Breast epithelium (tissue), 4 donors: ENCODE measurements around the gene RCOR3. TPM values are rescaled to one million over a fixed set of nuclear protein-coding genes. Genes with fewer than 3 reads are reported as not detected.
"Not testable (repeated sequence)": the region's sequence is repeated elsewhere in the genome, so short reads cannot be mapped to it uniquely, and the experiment has no call there.

Experiments
- DNase-seq, 2 donors: peaks; one replicate each; pipeline ENCODE4 v3.0.0-alpha.2; 2019; ENCODE audit warnings: low spot score in 2 of 2
- H3K27ac ChIP-seq, 2 donors: fragments of 200-600 bp; sonication (generic) in 1 of 2; one replicate each; pipeline ENCODE4 v1.5.1; 2016 to 2019; ENCODE audit warnings: mild to moderate bottlenecking in 1 of 2
- H3K27me3 ChIP-seq, 2 donors: fragments of 200-600 bp; sonication (generic) in 1 of 2; one replicate each; pipeline versions ENCODE4 v1.5.1 to v1.6.0; 2017 to 2019; ENCODE audit warnings: control low read depth in 1 of 2, mild to moderate bottlenecking in 1 of 2
- H3K36me3 ChIP-seq: fragments of 200-600 bp; one replicate; pipeline ENCODE4 v1.5.1; 2019
- H3K4me1 ChIP-seq, 2 donors: fragments of 200-600 bp; sonication (generic); one replicate each; pipeline ENCODE4 v1.5.1; 2016 to 2019; ENCODE audit warnings: control low read depth in 1 of 2
- H3K4me3 ChIP-seq, 3 donors: fragments of 200-600 bp; sonication (generic); 1 replicate in 2 of 3; 2 replicates in 1 of 3; pipeline ENCODE4 v1.5.1; 2016 to 2019; ENCODE audit warnings: mild to moderate bottlenecking in 3 of 3, moderate library complexity in 2 of 3
- H3K9me3 ChIP-seq, 2 donors: fragments of 200-600 bp; sonication (generic) in 1 of 2; one replicate each; pipeline ENCODE4 v1.5.1; 2016 to 2019; ENCODE audit warnings: control low read depth in 1 of 2
- CTCF ChIP-seq, 3 donors: fragments of 450-650 bp; IDR thresholded peaks; one replicate each; pipeline ENCODE4 v1.5.1; 2016 to 2017; ENCODE audit warnings: antibody characterized with exemption in 3 of 3, mild to moderate bottlenecking in 3 of 3, moderate library complexity in 3 of 3
- POLR2A ChIP-seq: fragments of 450-650 bp; IDR thresholded peaks from one replicate; pipeline ENCODE4 v1.6.1; 2016; ENCODE audit warnings: antibody characterized with exemption, mild to moderate bottlenecking, moderate library complexity
- POLR2AphosphoS5 ChIP-seq, 3 donors: sonication (generic); formaldehyde crosslinking; IDR thresholded peaks; one replicate each; pipeline ENCODE4 v1.6.1; 2017; ENCODE audit warnings: antibody characterized with exemption in 3 of 3
- intact Hi-C: fragments of 100-400 bp; cut with DNase I; formaldehyde crosslinking; loops from one replicate; pipeline ENCODE4 v1.15.1; 2023; ENCODE audit warnings: low total_unique reads
- total RNA-seq, 3 donors: library from RNA; depleted of rRNA; stranded (reverse); fragments of >200 nt; gene quantifications; one replicate each; pipeline ENCODE4 v1.1.0, GENCODE V29; 2016

RCOR3 gene
- total RNA-seq, 3 donors from 2014 or later = 45.9 to 107 (median 62.6) TPM

GRCh38 chr1:211257826-211258225 lies 1.3 kb upstream of the RCOR3 start:
- intact Hi-C loops = no loop called here
- peak overlapping the region; percentile 97 to 99 for H3K27ac ChIP-seq

GRCh38 chr1:211258310-211258755 lies 833 bp upstream of the RCOR3 start:
- intact Hi-C loops = no loop called here
- H3K4me1 ChIP-seq = peaks cover 0 to 5% of the 10 kb centered on the region in 2 donors
- peak overlapping the region; percentile 97 to 99 for H3K27ac ChIP-seq
- no peak for TF ChIP-seq POLR2AphosphoS5 (IDR thresholded peaks at IDR 0.05)
- no peak for TF ChIP-seq CTCF (IDR thresholded peaks at IDR 0.05)
- TF ChIP-seq POLR2A = no peak
- peak overlapping the region; percentile 86 to 97 (median 95) for H3K4me3 ChIP-seq
- no peaks in the 10 kb centered on the region for H3K9me3 ChIP-seq
- H3K27me3 ChIP-seq = no peaks in the 10 kb centered on the region
- DNase-seq = peak; percentile 78 to 86
- no peaks in the 10 kb centered on the region for H3K36me3 ChIP-seq

More at GRCh38 chr1:211257826-211258225, 1.3 kb upstream of the RCOR3 start:
- Histone ChIP-seq H3K36me3 (no peaks in the 10 kb centered on the region), H3K9me3 (no peaks in the 10 kb centered on the region), H3K4me3 (peak overlapping the region; percentile 86 to 97 (median 95)), H3K4me1 (peaks cover 0 to 5% of the 10 kb centered on the region in 2 donors), H3K27me3 (no peaks in the 10 kb centered on the region)
- TF ChIP-seq CTCF (IDR thresholded peaks at IDR 0.05) = no peak
- TF ChIP-seq POLR2A = no peak
- no peak for TF ChIP-seq POLR2AphosphoS5 (IDR thresholded peaks at IDR 0.05)
- DNase-seq = no peak

DNA sequence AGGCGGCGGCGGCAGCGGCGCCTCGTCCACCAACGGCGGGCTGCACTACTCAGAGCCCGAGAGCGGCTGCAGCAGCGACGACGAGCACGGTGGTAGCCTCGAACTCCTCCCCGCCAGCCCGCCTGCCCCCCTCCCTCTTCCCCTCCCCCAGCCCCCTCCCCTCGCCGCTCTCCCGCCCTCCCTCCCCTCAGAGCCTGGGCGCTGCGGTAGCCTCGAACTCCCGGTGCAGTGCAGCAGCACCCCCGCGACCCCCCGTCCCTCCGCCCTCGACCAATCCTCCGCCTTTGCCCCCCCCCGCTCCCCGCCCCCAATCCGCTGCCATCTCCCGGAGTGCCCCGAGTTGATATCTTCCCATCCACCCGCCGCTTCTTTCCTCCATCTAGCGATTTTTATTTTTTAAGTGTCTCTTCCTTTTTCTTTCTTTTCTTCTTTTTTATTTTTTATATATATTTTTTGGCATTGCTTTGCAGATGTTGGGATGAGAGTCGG lies 516 bp downstream of the RCOR3 start:
- H3K27me3 ChIP-seq = no peaks in the 10 kb centered on the region
- H3K36me3 ChIP-seq = no peaks in the 10 kb centered on the region
- no peaks in the 10 kb centered on the region for H3K9me3 ChIP-seq
- H3K27ac ChIP-seq = peak overlapping the region; percentile 97 to 99
- TF ChIP-seq POLR2AphosphoS5 (IDR thresholded peaks at IDR 0.05) (no peak), CTCF (IDR thresholded peaks at IDR 0.05) (no peak), POLR2A (no peak)
- H3K4me3 ChIP-seq = peak overlapping the region; percentile 86 to 97 (median 95)
- H3K4me1 ChIP-seq = peaks cover 0 to 5% of the 10 kb centered on the region in 2 donors
- intact Hi-C loops = loop anchor here (10.0 kb wide), 1 partner anchor 1475 kb away; the partner anchor contains the start of gene C1orf74
- peak; percentile 38 to 54 for DNase-seq

DNA sequence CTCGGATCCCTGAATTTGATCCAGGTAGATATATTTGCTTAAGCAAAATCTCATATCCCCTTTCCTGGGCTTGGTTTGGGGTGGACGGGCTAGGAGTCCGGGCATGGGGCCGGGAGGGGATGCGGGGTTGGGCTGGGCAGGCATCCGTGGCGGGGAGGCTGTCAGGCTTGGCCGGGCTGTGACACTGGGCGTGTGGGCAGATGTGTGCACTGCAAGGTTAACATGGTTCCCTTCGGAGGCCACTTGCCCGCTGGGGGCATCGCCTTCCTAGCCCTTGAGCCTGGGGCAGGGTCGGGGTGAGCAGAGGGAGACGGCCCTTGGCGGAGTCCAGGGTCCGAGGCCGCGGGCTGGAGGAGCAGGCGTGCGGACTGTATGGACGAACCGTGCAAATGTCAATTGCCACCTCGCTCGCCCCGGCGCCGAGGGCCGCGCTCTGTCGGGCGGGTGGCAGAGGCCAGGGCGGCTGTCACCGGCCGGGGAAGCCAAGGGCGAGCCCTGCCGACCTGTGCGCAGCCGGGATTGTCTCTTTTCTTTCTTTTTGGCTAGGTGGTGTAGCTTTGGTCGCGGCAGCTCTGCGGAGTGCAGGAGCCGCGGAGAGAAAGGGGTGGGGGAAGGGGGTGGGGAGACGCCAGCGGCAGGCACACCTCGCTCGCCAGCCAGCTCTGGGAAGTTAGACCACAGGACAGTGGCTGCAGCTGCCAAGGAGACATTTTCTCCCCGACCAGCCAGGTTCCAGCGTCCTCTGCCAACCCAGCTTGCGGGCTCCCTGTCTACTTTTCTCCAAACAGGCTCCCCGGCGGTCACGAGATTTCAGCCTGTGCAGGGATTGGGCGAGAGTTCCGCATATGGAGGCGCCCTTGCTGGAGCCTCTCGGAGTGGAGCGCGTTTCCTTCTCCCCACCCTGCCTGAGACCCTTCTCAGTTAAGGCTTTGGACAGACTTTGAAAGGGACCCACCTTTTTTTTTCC lies 1.3 kb downstream of the RCOR3 start:
- DNase-seq = peak; percentile 85 to 87
- H3K4me1 ChIP-seq = peaks cover 0 to 5% of the 10 kb centered on the region in 2 donors
- TF ChIP-seq POLR2A = no peak
- TF ChIP-seq POLR2AphosphoS5 (IDR thresholded peaks at IDR 0.05) = peak in 1 of 3 donors; percentile 37
- H3K4me3 ChIP-seq = peak overlapping the region; percentile 86 to 97 (median 95)
- H3K27ac ChIP-seq = peak overlapping the region; percentile 87 to 97
- no peaks in the 10 kb centered on the region for H3K9me3 ChIP-seq
- H3K27me3 ChIP-seq = no peaks in the 10 kb centered on the region
- intact Hi-C loops = loop anchor here (10.0 kb wide), 1 partner anchor 1476 kb away; the partner anchor contains the start of gene C1orf74
- no peaks in the 10 kb centered on the region for H3K36me3 ChIP-seq

- intact Hi-C loops = loop anchor here (10.0 kb wide), 1 partner anchor 1476 kb away; the partner anchor contains the start of gene C1orf74
- no peaks in the 10 kb centered on the region for H3K27me3 ChIP-seq
- no peak for DNase-seq
- no peaks in the 10 kb centered on the region for H3K9me3 ChIP-seq
- H3K27ac ChIP-seq = peak overlapping the region; percentile 87 to 97
- peak overlapping the region; percentile 86 to 97 (median 95) for H3K4me3 ChIP-seq
- no peaks in the 10 kb centered on the region for H3K36me3 ChIP-seq
- TF ChIP-seq POLR2AphosphoS5 (IDR thresholded peaks at IDR 0.05) (no peak), POLR2A (no peak)
- peaks cover 0 to 5% of the 10 kb centered on the region in 2 donors for H3K4me1 ChIP-seq
Measured at GRCh38 chr1:211261229-211261628, 2.1 kb downstream of the RCOR3 start.

DNA sequence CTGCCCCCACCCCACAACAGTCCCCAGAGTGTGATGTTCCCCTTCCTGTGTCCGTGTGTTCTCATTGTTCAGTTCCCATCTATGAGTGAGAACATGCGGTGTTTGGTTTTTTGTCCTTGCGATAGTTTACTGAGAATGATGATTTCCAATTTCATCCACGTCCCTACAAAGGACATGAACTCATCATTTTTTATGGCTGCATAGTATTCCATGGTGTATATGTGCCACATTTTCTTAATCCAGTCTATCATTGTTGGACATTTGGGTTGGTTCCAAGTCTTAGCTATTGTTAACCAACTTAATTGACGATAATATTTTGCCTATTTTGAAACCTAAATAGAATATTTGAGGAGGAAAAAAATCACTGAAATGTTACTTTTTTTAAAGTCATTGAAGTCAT lies 3.9 kb downstream of the RCOR3 start:
- H3K4me1 ChIP-seq, H3K27ac ChIP-seq, H3K9me3 ChIP-seq, H3K27me3 ChIP-seq, H3K36me3 ChIP-seq, DNase-seq, H3K4me3 ChIP-seq: not testable (repeated sequence)
- intact Hi-C loops = loop anchor here (10.0 kb wide), 1 partner anchor 1478 kb away; the partner anchor contains the start of gene C1orf74
